HG03575 (cell line): ENCODE results near the gene SGPL1.
"Not testable (repeated sequence)": the region's sequence is repeated elsewhere in the genome, so short reads cannot be mapped to it uniquely, and the experiment has no call there.

Source experiments
- ATAC-seq: cut with Tn5 transposase; IDR thresholded peaks from one replicate; pipeline ENCODE4 v1.9.1; 2021; ENCODE audit not compliant: unreplicated experiment, insufficient number of reproducible peaks, low FRiP score; ENCODE audit errors: extremely low read depth

The SGPL1 gene

GRCh38 chr10:70911386-70911785, 95.6 kb downstream of the SGPL1 start:
- ATAC-seq = no peak

DNA sequence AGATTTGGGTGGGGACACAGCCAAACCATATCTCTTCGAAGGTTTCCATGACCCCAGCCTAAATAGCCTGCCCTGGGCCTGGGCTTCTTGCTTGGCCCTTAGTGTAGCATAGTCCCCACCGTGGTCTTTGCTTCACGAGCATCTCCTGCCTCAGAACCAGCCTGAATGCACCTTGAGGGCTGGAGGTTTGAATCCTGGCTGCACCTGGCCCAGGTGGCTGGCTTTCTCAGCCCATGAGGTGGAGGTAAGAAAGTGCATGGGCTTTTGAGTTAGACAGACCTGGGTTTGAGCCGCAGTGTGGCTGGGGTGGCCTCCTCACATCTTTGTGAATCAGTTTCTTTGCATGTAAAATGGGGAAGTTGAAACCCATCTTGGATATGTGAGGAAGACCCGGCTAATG, 96.8 kb downstream of the SGPL1 start:
- ATAC-seq = no peak

DNA sequence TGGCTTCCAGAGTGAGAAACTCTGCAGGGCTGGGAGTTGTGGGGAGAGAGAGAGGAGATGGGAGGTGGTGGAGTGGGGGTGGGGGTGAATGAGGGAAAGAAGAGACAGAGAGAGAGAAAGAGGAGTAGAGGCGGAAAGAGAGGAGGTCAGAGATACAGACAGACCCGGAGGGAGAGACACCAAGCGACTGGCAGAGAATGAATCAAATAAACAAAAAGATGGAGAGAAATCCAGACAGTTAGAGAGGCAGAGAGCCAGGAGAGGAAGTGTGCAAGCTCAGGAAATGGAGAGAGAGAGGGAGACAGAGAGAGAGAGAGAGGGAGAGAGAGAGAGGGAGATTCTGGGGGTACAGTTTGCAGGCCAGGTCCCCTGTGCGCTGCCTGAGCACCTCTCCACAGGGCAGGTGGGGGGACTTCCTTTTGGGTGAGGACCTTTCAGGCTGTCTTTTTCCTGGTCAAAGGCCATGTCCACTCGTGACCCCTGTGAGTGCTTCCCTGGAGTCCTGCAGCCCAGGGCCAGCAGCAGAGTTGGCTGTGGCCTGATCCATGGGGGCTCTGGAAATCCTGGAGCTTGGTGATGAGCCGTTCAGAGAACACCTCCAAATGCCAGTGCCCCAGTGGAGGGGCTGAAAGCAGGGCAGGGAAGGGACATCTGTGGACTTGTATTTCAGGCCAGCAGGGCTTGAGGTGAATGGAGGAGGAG, 97.6 kb downstream of the SGPL1 start:
- no peak for ATAC-seq

DNA sequence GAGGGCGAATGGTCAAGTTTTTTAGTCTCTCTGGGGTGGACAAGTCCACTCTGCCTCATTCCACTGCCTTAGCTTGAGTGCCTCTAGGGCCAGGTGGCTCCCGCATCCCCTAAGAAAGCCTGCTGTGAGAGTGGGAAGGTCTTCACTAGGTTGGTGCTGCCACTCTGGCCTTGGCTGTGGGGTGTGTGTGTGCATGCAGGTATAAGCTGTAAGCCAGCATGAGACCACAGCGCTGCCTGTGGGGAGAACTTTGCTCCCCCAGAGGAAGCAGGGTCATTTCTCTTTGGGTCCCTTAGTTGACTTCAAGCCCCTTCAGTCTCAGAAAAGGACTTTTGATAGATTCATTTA, 98.1 kb downstream of the SGPL1 start:
- ATAC-seq = no peak

DNA sequence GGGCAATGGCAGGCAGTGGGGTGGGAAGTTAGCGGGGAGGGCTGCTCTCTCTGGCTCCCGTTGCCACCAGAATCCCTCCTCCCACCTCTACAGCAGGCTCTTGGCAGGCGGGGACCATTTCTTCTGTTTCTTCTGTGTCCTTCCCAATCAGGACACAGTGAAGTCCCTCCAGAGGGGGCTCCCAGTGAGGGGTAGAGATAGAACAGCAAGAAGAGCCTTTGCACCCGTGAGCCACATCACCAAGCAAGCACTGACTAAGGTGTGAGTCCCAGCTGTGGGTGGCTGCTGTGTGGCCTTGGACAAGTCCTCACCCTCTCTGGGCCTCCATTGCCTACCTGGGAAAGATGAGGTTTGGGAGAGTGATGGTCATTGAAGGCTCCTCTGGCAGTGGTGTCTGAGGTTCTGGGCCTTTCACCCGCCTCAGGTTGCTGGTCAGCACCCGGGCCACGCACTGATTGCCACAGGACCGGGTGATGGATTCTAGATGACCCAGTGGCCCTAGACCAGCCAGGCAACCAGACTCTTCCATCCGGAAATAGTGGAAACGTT, 98.6 kb downstream of the SGPL1 start:
- no peak for ATAC-seq

GRCh38 chr10:70915206-70915605, 99.5 kb downstream of the SGPL1 start:
- no peak for ATAC-seq

GRCh38 chr10:70915806-70916205, 100.1 kb downstream of the SGPL1 start:
- no peak for ATAC-seq

DNA sequence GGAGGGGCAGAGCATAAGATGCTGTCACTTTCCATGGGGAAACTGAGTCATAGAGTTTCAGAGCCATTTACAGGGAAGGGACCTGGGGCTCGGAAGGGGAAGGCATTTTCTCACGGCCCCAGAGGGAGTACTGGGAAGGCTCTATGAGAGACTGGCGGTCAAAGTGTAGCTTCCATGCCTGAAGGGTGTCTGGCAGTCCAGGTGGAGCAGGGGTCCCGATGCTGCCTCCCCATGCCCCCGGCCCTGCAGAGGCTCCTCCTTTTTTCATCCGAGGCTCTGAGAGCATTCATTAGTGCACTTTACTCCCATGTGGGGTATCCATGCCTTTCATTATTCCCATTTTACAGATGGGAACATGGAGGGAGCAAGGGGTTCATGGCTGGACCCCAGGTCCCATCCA, 100.5 kb downstream of the SGPL1 start:
- ATAC-seq = no peak

DNA sequence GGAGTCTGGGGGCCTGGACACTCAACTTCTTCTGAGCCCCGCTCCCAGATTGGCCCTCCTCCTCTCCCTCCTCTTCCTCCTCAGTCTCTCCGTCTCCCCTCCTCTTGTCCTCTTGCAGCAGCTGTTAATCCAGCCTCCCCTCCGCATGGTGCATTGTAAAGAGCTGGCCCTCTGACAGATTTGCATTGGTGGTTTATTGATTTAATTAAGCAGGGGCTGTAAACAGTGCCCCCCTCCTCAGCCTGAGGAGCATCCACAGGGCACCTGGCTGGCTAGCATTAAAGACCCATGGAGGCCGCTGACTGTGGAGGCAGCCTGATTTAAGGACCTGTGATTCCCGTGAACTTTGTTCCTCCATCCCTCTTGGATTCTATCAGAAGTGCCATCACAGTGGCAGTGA, 101.5 kb downstream of the SGPL1 start:
- ATAC-seq = no peak

DNA sequence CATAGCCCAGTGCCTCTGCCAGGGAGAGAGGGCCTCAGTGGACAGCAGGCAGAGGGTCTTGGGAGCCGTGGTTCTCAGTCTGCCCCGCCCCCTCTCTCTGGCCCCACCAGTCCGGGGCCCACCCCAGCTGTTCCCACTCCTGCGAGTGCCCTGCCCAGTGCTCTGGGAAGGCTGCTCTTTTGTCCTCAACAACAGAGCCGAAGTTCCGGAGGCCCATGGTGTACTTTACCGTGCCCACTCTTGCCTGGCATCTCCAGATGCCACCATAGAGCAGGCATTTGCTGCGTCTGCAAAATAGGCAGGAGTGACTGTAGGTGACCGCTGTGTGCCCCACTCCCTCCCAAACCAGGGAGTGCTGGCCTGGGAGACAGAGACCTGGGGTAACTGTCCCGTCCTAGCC, 101.9 kb downstream of the SGPL1 start:
- ATAC-seq = no peak

- ATAC-seq = no peak
These were observed 103.2 kb downstream of the SGPL1 start for GRCh38 chr10:70918851-70919530.

DNA sequence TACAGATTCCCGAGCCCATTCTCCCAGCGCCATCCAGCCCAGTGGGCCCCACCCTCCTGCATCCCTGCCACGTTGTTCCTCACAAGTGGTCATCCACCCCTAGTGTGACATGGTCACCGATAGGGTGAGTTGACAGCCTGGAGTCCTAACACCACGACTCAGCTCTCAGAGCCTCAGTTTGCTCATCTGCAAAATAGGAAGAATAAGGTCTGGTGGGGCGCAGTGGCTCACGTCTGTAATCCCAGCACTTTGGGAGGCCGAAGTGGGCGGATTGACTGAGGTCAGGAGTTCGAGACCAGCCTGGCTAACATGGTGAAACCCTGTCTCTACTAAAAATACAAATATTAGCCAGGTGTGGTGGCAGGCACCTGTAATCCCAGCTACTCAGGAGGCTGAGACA, 104.2 kb downstream of the SGPL1 start:
- not testable (repeated sequence) for ATAC-seq

GRCh38 chr10:70920519-70920918, 104.8 kb downstream of the SGPL1 start:
- ATAC-seq = no peak

- no peak for ATAC-seq
These were observed 105.5 kb downstream of the SGPL1 start for GRCh38 chr10:70921285-70921684.

- ATAC-seq = no peak
These were observed 107.9 kb downstream of the SGPL1 start for GRCh38 chr10:70923696-70924095.

- no peak for ATAC-seq
These were observed 109.9 kb downstream of the SGPL1 start for GRCh38 chr10:70925377-70926225.

DNA sequence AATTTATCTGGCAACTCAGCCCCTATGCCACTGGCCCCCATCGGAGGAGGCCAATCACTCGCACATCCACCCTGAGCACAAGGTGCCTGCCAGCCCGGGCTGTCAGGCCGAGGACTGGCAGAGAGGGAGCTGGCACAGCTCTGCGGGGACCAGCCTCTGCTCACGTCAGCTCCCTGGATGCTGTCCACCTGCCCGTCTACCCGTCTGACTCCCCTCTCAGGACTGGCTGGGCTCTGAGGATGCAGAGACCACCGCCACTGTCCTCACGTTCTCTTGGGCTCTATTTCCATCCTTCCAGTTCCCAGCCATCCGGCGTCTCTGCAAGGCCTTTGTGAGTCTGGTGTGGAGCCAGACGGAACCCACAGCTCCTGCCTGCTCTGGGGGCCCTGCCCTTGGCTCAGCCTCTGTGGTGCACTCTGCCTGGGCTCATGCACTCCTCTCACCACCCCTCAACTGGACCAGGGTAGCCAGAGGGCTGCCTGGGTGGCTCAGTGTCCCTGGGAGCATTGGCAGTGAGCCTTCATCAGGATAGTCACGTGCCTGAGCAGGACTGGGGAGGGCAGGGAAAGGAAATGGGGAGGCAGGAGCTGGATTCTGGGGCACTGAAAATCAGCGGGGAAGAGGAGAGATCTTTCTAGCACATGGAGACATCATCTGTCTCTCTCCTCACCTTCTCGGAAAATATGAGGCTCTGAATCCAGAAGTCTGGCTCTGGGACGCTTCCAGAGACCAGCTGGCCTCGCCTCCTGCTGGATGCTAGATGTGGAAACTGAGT, 110.7 kb downstream of the SGPL1 start:
- no peak for ATAC-seq

- ATAC-seq = no peak
These were observed 111.6 kb downstream of the SGPL1 start for GRCh38 chr10:70927189-70927943.
